ENCODE measurements around the gene SEMA6A. TPM values are rescaled to one million over a fixed set of nuclear protein-coding genes. Genes with fewer than 3 reads are reported as not detected.

The SEMA6A gene
- total RNA-seq, 2 experiments from 2014 or later = not detected

- H3K36me3 ChIP-seq (ENCODE audit: insufficient read depth, low read length) = no peaks in the 10 kb centered on the region
- no peak overlapping the region for H3K27ac ChIP-seq (ENCODE audit: low read depth in 1 of 2, low read length in 2 of 2)
- intact Hi-C loops (cut with DNase I, micrococcal nuclease) = no loop called here
- H3K27me3 ChIP-seq (ENCODE audit: control insufficient read depth in 1 of 2, insufficient read depth in 2 of 2, low read length in 2 of 2) = no peaks in the 10 kb centered on the region
- H3K4me1 ChIP-seq (ENCODE audit: insufficient read depth, low read length) = no peaks in the 10 kb centered on the region
- H3K36me3 Mint-ChIP-seq (ENCODE audit: low read depth) = peaks cover 51% of the 10 kb centered on the region
- no peak for ATAC-seq (ENCODE audit: poor library complexity)
- no peak for DNase-seq
- no peak overlapping the region for H3K4me3 Mint-ChIP-seq
- CTCF ChIA-PET = no interaction called here
- H3K4me1 Mint-ChIP-seq (ENCODE audit: low read depth) = no peaks in the 10 kb centered on the region
- no peak overlapping the region for H3K27ac Mint-ChIP-seq
- H3K9me3 Mint-ChIP-seq = no peaks in the 10 kb centered on the region
- no peak for TF ChIP-seq CTCF (IDR thresholded peaks at IDR 0.05)
- POLR2A ChIA-PET = no interaction called here
- H3K27me3 Mint-ChIP-seq = no peaks in the 10 kb centered on the region
- H3K4me3 ChIP-seq (ENCODE audit: low read length) = no peak overlapping the region
- H3K9me3 ChIP-seq (ENCODE audit: control insufficient read depth in 1 of 2, insufficient read depth in 1 of 2, low read length in 2 of 2) = no peaks in the 10 kb centered on the region
Measured at GRCh38 chr5:116436674-116437350, 137.8 kb downstream of the SEMA6A start.

GRCh38 chr5:116428966-116429365 is 145.7 kb downstream of the SEMA6A start:
- ATAC-seq (ENCODE audit: poor library complexity) (no peak), DNase-seq (no peak)
- ChIA-PET POLR2A (no interaction called here), CTCF (no interaction called here)
- H3K9me3 Mint-ChIP-seq = no peaks in the 10 kb centered on the region
- H3K4me1 Mint-ChIP-seq (ENCODE audit: low read depth) = no peaks in the 10 kb centered on the region
- Histone ChIP-seq H3K27me3 (ENCODE audit: control insufficient read depth in 1 of 2, insufficient read depth in 2 of 2, low read length in 2 of 2) (no peaks in the 10 kb centered on the region), H3K9me3 (ENCODE audit: control insufficient read depth in 1 of 2, insufficient read depth in 1 of 2, low read length in 2 of 2) (no peaks in the 10 kb centered on the region), H3K4me1 (ENCODE audit: insufficient read depth, low read length) (no peaks in the 10 kb centered on the region), H3K27ac (ENCODE audit: low read depth in 1 of 2, low read length in 2 of 2) (no peak overlapping the region), H3K36me3 (ENCODE audit: insufficient read depth, low read length) (peaks cover 2% of the 10 kb centered on the region), H3K4me3 (ENCODE audit: low read length) (no peak overlapping the region)
- no peaks in the 10 kb centered on the region for H3K27me3 Mint-ChIP-seq
- no peak overlapping the region for H3K4me3 Mint-ChIP-seq
- H3K27ac Mint-ChIP-seq = no peak overlapping the region
- intact Hi-C loops (cut with DNase I, micrococcal nuclease) = no loop called here
- H3K36me3 Mint-ChIP-seq (ENCODE audit: low read depth) = peaks cover 30% of the 10 kb centered on the region
- TF ChIP-seq CTCF (IDR thresholded peaks at IDR 0.05) = no peak

- Mint-ChIP-seq H3K27me3 (no peaks in the 10 kb centered on the region), H3K27ac (no peak overlapping the region), H3K4me3 (no peak overlapping the region), H3K36me3 (ENCODE audit: low read depth) (peaks cover 33% of the 10 kb centered on the region), H3K4me1 (ENCODE audit: low read depth) (no peaks in the 10 kb centered on the region), H3K9me3 (no peaks in the 10 kb centered on the region)
- Histone ChIP-seq H3K36me3 (ENCODE audit: insufficient read depth, low read length) (peaks cover 3% of the 10 kb centered on the region), H3K27me3 (ENCODE audit: control insufficient read depth in 1 of 2, insufficient read depth in 2 of 2, low read length in 2 of 2) (no peaks in the 10 kb centered on the region), H3K27ac (ENCODE audit: low read depth in 1 of 2, low read length in 2 of 2) (no peak overlapping the region), H3K4me1 (ENCODE audit: insufficient read depth, low read length) (no peaks in the 10 kb centered on the region), H3K9me3 (ENCODE audit: control insufficient read depth in 1 of 2, insufficient read depth in 1 of 2, low read length in 2 of 2) (no peaks in the 10 kb centered on the region), H3K4me3 (ENCODE audit: low read length) (no peak overlapping the region)
- ATAC-seq (ENCODE audit: poor library complexity) (no peak), DNase-seq (no peak)
- CTCF ChIA-PET = no interaction called here
- TF ChIP-seq CTCF (IDR thresholded peaks at IDR 0.05) = no peak
- POLR2A ChIA-PET = no interaction called here
- intact Hi-C loops (cut with DNase I, micrococcal nuclease) = no loop called here
Measured at GRCh38 chr5:116428413-116428812, 146.2 kb downstream of the SEMA6A start.
